DND-41 (cell line): ENCODE measurements around the gene MT1G.

ENCODE experiments used
- ATAC-seq: fragments of 200-7000 bp; cut with Tn5 transposase; 3 replicates; pipeline ENCODE4 v1.9.1; 2021; ENCODE audit warnings: low read depth; ENCODE audit not compliant: insufficient read depth
- DNase-seq: peaks from one replicate; pipeline ENCODE4 v3.0.0-alpha.2; 2020
- H2AFZ ChIP-seq: 2 replicates; pipeline ENCODE4 v1.6.0; 2012; ENCODE audit warnings: low read depth, low read length
- H3K27ac ChIP-seq: 2 replicates; pipeline ENCODE4 v1.5.1; 2012; ENCODE audit warnings: low read length, inconsistent platforms
- H3K27me3 ChIP-seq: fragments of 200-600 bp; sonication (generic); 2 replicates; pipeline ENCODE4 v1.6.0; 2012; ENCODE audit warnings: low read length, mild to moderate bottlenecking, inconsistent platforms; ENCODE audit not compliant: insufficient read depth, poor library complexity
- H3K36me3 ChIP-seq: 2 replicates; pipeline ENCODE4 v1.5.1; 2012; ENCODE audit warnings: low read length, inconsistent platforms; ENCODE audit not compliant: insufficient read depth
- H3K4me1 ChIP-seq: 2 replicates; pipeline ENCODE4 v1.5.1; 2012; ENCODE audit warnings: mild to moderate bottlenecking, low read length; ENCODE audit not compliant: insufficient read depth
- H3K4me2 ChIP-seq: 2 replicates; pipeline ENCODE4 v1.6.0; 2012; ENCODE audit warnings: mild to moderate bottlenecking, moderate library complexity, low read length, inconsistent platforms; ENCODE audit not compliant: insufficient read depth
- H3K4me3 ChIP-seq, 2 experiments: fragments of 200-600 bp in 1 of 2; shearing (Covaris generic) in 1 of 2; 2 replicates each; pipeline ENCODE4 v1.5.1; 2012 to 2016; ENCODE audit warnings: inconsistent platforms in 2 of 2, low read length in 2 of 2, mild to moderate bottlenecking in 2 of 2, low read depth in 1 of 2, moderate library complexity in 1 of 2
- H3K79me2 ChIP-seq: 2 replicates; pipeline ENCODE4 v1.6.0; 2012; ENCODE audit warnings: low read length, inconsistent platforms; ENCODE audit not compliant: insufficient read depth
- H3K9ac ChIP-seq: 2 replicates; pipeline ENCODE4 v1.6.0; 2012; ENCODE audit warnings: low read depth, mild to moderate bottlenecking, inconsistent platforms, low read length, moderate library complexity
- H3K9me3 ChIP-seq: 2 replicates; pipeline ENCODE4 v1.5.1; 2012; ENCODE audit warnings: low read length, moderate library complexity, mild to moderate bottlenecking, inconsistent platforms; ENCODE audit not compliant: insufficient read depth, severe bottlenecking
- H4K20me1 ChIP-seq: 2 replicates; pipeline ENCODE4 v1.6.0; 2012; ENCODE audit warnings: low read length; ENCODE audit not compliant: insufficient read depth
- EZH2 ChIP-seq: IDR thresholded peaks from 3 replicates; pipeline ENCODE4 v1.6.1; 2012; ENCODE audit warnings: borderline replicate concordance, low read depth, mild to moderate bottlenecking, moderate library complexity, low read length, inconsistent platforms; ENCODE audit not compliant: severe bottlenecking
- TF ChIP-seq, protein P1 (sequence below): IDR thresholded peaks from 2 replicates; pipeline ENCODE4 v1.5.1; 2012; ENCODE audit warnings: borderline replicate concordance, low read length, moderate library complexity, mild to moderate bottlenecking; ENCODE audit not compliant: poor library complexity, severe bottlenecking; ENCODE audit errors: extremely low read depth

MT1G gene

DNA sequence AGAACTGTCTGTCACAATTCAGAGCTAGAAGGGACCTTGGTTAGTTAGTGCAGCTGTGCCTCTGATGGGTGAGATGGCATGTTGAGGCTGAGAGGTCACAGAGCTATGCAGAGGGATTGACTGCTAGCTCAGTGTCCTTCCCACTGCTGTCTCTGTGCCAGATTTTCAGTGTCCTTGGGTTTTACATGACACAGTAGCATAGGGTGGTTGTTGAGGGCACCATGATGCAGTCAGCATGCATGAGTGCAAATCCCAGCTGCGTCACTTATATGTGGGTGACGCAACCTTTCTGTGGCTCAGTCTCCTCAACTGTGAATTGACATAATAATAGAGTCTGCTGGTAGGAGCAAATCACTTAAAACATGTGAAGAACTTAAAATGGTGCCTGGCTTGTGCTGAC is 26.7 kb downstream of the MT1G start:
- ATAC-seq, result no peak

DNA sequence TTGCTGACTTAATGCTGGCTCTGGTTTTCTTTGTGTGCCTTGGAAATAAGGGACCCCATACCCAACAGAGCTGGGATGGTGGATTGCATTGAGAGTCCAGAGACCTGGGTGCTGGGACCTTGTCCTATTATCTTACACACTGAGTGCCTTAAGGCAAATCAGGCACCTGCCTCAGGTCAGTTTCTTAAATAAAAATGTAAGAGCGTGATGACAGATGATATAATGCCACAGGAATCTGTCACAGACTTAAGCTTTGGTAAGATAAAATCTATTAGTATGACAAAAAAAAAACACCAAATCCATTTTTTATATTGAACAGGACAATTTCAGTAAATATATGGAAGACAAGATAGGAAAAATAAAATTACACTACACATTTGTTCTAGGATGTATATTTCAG is 27.8 kb downstream of the MT1G start:
- DNase-seq, result no peak
- Histone ChIP-seq H2AFZ (no peak overlapping the region), H4K20me1 (no peaks in the 10 kb centered on the region), H3K36me3 (no peaks in the 10 kb centered on the region), H3K4me3 (no peak overlapping the region), H3K79me2 (no peaks in the 10 kb centered on the region), H3K4me1 (no peaks in the 10 kb centered on the region), H3K4me2 (no peak overlapping the region), H3K27ac (no peak overlapping the region), H3K27me3 (peaks cover 44% of the 10 kb centered on the region), H3K9ac (no peak overlapping the region), H3K9me3 (no peaks in the 10 kb centered on the region)
- no peak for TF ChIP-seq EZH2
- TF ChIP-seq, protein P1, sequence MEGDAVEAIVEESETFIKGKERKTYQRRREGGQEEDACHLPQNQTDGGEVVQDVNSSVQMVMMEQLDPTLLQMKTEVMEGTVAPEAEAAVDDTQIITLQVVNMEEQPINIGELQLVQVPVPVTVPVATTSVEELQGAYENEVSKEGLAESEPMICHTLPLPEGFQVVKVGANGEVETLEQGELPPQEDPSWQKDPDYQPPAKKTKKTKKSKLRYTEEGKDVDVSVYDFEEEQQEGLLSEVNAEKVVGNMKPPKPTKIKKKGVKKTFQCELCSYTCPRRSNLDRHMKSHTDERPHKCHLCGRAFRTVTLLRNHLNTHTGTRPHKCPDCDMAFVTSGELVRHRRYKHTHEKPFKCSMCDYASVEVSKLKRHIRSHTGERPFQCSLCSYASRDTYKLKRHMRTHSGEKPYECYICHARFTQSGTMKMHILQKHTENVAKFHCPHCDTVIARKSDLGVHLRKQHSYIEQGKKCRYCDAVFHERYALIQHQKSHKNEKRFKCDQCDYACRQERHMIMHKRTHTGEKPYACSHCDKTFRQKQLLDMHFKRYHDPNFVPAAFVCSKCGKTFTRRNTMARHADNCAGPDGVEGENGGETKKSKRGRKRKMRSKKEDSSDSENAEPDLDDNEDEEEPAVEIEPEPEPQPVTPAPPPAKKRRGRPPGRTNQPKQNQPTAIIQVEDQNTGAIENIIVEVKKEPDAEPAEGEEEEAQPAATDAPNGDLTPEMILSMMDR, result no peak
- ATAC-seq, result no peak

More for the DNA sequence above, 26.7 kb downstream of the MT1G start:
- Histone ChIP-seq H3K9ac (no peak overlapping the region), H4K20me1 (no peaks in the 10 kb centered on the region), H3K27ac (no peak overlapping the region), H2AFZ (no peak overlapping the region), H3K4me2 (no peak overlapping the region), H3K27me3 (peaks cover 50% of the 10 kb centered on the region), H3K9me3 (no peaks in the 10 kb centered on the region), H3K4me3 (no peak overlapping the region), H3K4me1 (no peaks in the 10 kb centered on the region), H3K36me3 (no peaks in the 10 kb centered on the region), H3K79me2 (no peaks in the 10 kb centered on the region)
- TF ChIP-seq EZH2, result no peak
- TF ChIP-seq, protein P1, result no peak
- DNase-seq, result no peak

GRCh38 chr16:56639045-56639444 is 28.8 kb downstream of the MT1G start:
- H3K9me3 ChIP-seq, result no peaks in the 10 kb centered on the region
- H3K27ac ChIP-seq, result no peak overlapping the region
- no peaks in the 10 kb centered on the region for H3K36me3 ChIP-seq
- H3K27me3 ChIP-seq, result peaks cover 38% of the 10 kb centered on the region
- TF ChIP-seq EZH2, result no peak
- TF ChIP-seq, protein P1, result no peak
- H2AFZ ChIP-seq, result no peak overlapping the region
- DNase-seq (no peak), ATAC-seq (no peak)
- no peaks in the 10 kb centered on the region for H3K79me2 ChIP-seq
- H3K9ac ChIP-seq, result no peak overlapping the region
- no peak overlapping the region for H3K4me3 ChIP-seq
- H3K4me1 ChIP-seq, result no peaks in the 10 kb centered on the region
- no peaks in the 10 kb centered on the region for H4K20me1 ChIP-seq
- H3K4me2 ChIP-seq, result no peak overlapping the region

- no peak for DNase-seq
- no peak within 1 kb of the TSS for H3K4me2 ChIP-seq
Measured at GRCh38 chr16:56637814-56638750, 29.8 kb downstream of the MT1G start, which contains the start of gene MT1A. Gene MT1A, plus strand, starts transcription at chr16:56638666. Its CDS starts 73 bp downstream, at chr16:56638739.

More at GRCh38 chr16:56637814-56638750, 29.8 kb downstream of the MT1G start, which contains the start of gene MT1A:
- no peak within 1 kb of the TSS for H2AFZ ChIP-seq
- no peaks in the 10 kb centered on the region for H3K4me1 ChIP-seq
- H3K79me2 ChIP-seq, result no peaks in the 10 kb centered on the region
- H3K27me3 ChIP-seq, result peaks cover 34% of the 10 kb centered on the region
- H3K9ac ChIP-seq, result no peak within 1 kb of the TSS
- no peaks in the 10 kb centered on the region for H3K9me3 ChIP-seq
- no peak within 1 kb of the TSS for H3K4me3 ChIP-seq
- H4K20me1 ChIP-seq, result no peaks in the 10 kb centered on the region
- no peaks in the 10 kb centered on the region for H3K36me3 ChIP-seq
- no peak for ATAC-seq
- H3K27ac ChIP-seq, result no peak within 1 kb of the TSS
- TF ChIP-seq EZH2, result no peak
- TF ChIP-seq, protein P1, result no peak
